Right ventricle myocardium inferior (tissue), 1 donor: ENCODE measurements around the gene FRAT2. TPM values are rescaled to one million over a fixed set of nuclear protein-coding genes. Genes with fewer than 3 reads are reported as not detected.

Experiments
- ATAC-seq: fragments of 200-7000 bp; cut with Tn5 transposase; one replicate; pipeline ENCODE4 v1.9.1; 2020; ENCODE audit warnings: mild to moderate bottlenecking, moderate library complexity
- DNase-seq: peaks from one replicate; pipeline ENCODE4 v3.0.0; 2021; ENCODE audit errors: missing footprints
- intact Hi-C: fragments of 100-400 bp; cut with DNase I; formaldehyde crosslinking; loops from one replicate; pipeline ENCODE4 v1.11.0; 2022
- long read RNA-seq: library from polyadenylated mRNA; unstranded; transcript quantifications from one replicate; pipeline ENCODE4 v2.0.0, GENCODE V29; 2021
- total RNA-seq: library from RNA; stranded (reverse); fragmentation: NEBNext Ultra II Directional; extraction: Animal tissue kit (Norgen Biotek cat#: 25700); gene quantifications from one replicate; pipeline ENCODE4 v1.2.1, GENCODE V29; 2021
- donor health status: DM: no; HTN: yes; CAD: no; lungs with severe emphysema.

The FRAT2 gene, protein sequence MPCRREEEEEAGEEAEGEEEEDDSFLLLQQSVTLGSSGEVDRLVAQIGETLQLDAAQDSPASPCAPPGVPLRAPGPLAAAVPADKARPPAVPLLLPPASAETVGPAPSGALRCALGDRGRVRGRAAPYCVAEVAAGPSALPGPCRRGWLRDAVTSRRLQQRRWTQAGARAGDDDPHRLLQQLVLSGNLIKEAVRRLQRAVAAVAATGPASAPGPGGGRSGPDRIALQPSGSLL
- total RNA-seq, result 9.1 TPM
- long read RNA-seq, transcript FRAT2-201 (1 exons, 2,213 nt), result major isoform, 22 of 22 reads
- long read RNA-seq, partial matches to known transcripts, result 0 of 22 reads
- long read RNA-seq, other reads (novel, unspliced or antisense), result 0 of 22 reads

DNA sequence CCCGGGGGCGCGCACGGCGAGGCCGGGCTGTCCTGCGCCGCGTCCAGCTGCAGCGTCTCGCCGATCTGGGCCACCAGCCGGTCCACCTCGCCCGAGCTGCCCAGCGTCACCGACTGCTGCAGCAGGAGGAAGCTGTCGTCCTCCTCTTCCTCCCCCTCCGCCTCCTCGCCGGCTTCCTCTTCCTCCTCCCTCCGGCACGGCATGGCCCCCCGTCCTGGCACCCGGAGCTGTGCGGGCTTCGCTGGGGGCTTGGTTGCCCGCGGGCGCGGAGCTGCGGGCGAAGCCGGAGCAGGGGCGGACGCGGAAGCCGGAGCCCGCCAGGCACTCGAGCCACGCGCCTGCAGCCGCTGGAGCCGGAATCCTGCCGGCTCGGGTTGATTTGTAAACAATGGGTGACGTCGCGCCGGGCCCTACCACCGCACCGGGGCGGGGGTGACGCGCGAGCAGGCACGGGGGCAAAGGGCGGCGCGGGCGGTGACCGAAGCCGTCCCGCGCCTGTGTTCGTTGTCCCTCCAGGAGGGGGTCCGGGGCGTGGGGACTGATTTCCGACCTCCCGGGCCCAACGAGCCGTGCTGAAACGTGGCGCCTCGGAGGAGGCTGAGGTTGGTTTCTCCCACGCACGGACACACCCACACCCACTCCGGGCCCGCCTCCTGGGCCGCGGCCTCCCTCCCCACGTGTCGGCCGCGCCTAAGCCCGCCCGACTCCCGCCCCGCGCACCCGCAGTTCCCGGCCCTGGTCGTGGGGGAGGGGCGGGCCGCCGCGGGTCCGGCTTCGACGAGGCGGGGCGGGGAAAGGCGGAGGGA lies at the start of gene FRAT2:
TSS of gene FRAT2 (minus strand) at position 360 of the 806 bp plus-strand sequence. CDS start at position 203, 157 bp downstream.
- DNase-seq (peak; percentile 97), ATAC-seq (peak; percentile 98)
- intact Hi-C loops, result loop anchor here (5.0 kb wide), 1 partner anchor 42 kb away; the partner anchor contains the start of gene ARHGAP19

DNA sequence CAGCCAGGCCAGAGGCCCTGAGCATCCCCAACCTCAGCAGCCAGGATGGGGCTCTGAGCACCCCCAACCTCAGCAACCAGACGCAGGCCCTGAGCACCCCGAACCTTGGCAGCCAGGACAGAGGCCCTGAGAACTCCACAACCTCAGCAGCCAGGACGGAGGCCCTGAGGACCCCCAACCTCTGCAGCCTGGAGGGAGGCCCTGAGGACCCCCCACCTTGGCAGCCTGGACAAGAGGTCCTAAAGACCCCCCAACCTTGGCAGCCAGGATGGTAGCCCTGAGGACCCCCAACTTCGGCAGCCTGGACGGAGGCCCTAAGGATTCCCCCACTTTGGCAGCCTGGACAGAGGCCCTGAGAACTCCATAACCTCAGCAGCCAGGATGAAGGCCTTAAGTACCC lies 49.6 kb upstream of the FRAT2 start:
- intact Hi-C loops, result no loop called here
- DNase-seq (no peak), ATAC-seq (no peak)

DNA sequence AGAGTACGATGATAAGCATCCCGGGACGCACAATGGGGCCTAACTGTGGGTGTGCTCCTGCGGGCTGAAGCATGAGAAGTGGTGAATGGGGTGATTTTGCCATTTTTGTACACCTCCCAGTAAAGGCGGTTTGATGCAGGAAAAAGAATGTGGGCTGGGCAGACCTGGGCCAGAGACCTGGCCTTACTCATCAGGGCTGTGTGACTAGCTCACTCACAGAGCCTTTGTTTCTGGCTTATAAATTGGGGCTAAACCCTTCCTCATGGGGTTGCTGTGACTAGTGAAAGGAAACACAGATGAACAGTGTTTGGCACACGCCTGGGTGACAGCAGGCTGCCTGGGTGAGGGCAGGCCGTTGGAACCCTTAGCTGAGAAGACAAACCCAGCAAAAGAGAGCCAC lies 48.6 kb upstream of the FRAT2 start:
- ATAC-seq, result no peak
- intact Hi-C loops, result no loop called here

DNA sequence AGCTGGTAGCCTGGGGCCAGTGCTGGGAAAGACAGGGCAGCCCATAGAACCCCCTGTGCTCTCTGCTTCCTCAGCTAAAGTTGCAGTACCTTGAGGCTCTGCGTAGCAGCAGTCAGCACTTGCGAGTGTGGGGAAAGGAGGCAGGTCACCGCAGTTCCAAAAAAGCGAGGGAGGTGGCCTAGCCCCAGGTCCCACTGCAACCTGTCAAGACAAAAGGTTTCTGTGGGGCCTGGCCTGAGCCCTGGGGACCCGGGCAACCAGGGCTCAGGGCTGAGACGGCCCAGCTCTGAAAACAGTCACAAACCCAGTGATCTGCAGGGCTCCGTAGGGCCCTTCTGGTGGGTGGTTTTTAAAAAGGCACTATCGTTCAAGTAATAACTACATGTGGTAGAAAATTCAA lies 47.1 kb upstream of the FRAT2 start:
- DNase-seq (no peak), ATAC-seq (no peak)
- intact Hi-C loops, result no loop called here

More for the DNA sequence above, 48.6 kb upstream of the FRAT2 start:
- DNase-seq, result no peak

DNA sequence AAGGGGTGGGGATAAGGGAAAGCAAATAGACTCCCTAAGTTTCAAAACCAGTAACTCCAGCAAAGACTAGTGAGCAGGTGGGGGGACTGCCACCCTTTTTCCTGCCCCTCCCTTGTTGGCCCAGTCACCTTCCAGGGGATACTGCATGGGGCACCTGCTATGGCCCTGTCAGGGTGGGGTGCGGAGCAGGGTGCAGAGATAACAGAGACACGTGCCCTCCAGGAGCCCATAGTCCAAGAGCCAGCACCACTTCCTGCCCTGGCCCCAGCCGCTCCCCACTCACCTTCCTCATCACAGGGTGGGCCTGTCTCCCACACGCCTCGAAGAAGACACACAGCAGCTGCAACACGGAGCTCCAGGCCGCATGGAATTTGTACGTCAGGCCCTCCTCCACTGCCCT lies 46.0 kb upstream of the FRAT2 start:
- no peak for ATAC-seq
- intact Hi-C loops, result no loop called here
- DNase-seq, result no peak

DNA sequence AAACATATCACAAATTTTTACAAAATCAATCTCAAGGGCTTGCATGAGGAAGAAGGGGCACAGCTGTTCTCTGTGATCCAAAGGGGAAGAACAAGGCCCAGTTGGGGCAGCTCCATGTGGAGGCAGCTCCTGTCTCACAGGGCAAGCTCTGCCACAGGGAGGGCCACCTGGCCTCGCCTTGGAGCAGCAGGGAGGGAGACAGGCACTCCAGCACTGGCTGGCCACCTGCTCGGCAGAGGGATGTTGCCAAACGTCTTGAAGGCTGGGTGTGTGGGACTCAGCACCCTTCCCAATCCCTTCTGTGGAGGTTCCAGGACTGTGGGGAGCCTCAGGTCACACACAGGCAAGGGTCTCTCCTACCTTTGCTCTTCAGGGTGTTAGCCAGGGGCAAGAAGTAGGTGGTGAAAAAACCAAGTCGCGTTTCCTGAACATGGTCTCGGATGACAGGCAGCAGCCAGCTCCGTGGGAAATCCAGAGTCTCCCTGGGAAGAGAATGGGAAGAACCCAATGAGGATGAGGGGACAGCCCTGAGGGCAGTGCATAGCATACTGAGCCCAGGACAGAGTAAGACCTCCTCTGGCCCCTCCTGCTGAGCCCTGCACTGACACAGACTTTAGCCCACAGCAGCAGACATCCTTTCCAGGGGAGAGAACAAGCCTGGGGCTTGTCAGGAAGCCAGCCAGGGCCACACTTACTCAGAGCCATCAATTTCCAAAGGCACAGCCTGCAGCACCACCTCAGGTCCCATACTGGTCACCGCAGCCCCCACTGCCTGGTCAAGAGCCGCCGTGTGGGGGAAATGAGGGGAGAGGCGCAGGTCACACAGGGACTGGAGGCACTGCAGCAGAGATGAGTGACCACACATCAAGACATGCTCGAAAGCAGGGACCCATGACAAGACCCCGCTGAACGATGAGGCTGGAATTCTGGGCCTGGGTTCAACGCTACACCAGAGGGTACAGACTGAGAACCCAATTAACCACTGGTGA lies 44.7 kb upstream of the FRAT2 start:
- DNase-seq, result no peak

DNA sequence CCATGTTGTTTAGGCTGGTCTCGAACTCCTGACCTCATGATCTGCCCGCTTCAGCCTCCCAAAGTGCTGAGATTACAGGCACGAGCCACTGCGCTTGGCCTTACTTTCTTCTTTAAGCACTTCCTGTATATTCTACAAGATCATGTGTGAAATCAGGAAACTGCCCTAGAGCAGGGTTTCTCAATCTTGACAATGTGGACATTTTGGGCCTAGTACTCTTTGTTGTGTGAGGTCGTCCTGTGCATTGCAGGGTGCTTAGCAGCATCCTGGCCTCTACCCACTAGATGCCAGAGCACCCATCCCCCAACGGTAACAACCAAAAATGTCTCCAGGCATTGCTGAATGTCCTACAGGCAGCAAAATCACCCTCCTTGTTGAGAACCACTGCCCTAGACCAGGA lies 41.9 kb upstream of the FRAT2 start:
- ATAC-seq, result no peak
- intact Hi-C loops, result no loop called here
- DNase-seq, result no peak

More for the DNA sequence above, 44.7 kb upstream of the FRAT2 start:
- ATAC-seq, result no peak
- intact Hi-C loops, result no loop called here

DNA sequence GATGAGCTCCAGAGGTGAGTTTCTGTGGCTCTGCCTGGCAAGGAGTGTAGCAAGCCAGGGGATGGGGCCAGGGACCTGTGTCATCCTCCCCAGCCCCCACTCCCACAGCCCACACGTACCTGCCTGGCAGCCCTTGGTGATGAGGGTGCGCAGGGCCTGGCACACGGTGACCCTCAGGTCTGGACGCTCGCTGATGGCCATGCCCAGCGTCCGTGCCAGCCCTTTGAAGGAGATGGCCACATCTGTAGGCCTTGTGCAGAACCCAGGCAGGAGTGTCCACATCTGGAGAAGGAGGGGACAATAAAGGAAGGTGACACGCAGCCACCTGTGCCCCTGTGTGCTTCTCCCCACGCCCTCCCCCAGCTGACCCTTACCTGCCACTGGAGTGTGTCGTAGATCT lies 38.9 kb upstream of the FRAT2 start:
- ATAC-seq (no peak), DNase-seq (no peak)
- intact Hi-C loops, result no loop called here

DNA sequence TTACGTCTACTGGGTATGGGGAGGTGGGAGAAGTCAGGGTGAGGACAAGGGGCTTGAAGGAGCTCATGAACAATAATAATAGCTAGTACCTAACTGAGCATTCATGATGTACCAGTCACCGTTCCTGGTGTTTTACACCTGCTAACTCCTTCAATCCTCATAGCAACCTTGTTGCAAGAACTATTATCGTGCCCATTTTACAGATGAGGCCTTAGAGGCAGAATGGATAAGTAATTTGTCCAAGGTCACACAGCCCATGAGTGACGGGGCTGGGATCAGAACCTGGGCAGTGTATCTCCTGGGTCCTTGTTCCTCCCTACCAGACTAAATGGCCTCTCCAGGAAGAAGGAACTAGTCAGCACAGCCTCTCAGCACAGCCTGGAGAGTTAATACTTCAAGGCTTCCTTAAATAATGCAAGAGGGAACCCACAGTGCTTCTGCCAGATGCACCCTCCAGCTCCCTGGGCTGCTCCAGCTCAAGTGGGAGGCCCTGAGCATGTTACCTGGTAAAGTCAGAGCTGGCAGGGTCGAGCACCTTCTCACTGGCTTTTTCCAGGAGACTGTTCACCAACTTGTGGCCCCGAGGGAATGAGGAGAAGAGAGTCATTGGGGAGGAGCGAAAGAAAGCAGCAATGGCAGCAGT lies 37.8 kb upstream of the FRAT2 start:
- no peak for ATAC-seq
- intact Hi-C loops, result no loop called here
- no peak for DNase-seq

DNA sequence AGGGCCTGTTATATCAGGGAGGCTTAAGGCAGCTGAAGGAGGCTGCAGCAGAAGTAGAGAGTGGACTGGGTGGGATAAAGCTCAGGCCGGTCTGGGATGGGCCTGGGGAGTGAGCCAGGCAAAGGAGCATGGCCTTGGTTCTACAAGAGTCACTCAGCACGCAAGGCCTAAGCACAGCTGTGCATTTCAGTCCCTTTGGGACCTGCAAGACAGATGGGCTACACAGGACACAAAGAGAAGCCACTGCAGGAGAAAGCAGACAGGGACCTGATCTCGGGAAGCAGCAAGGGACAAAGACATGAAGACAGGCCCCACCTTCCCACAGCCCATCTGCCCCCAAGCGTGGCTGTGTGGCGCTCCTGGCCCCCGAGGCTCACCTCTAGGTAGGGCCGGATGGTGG lies 37.2 kb upstream of the FRAT2 start:
- no peak for DNase-seq
- ATAC-seq, result no peak
- intact Hi-C loops, result no loop called here

DNA sequence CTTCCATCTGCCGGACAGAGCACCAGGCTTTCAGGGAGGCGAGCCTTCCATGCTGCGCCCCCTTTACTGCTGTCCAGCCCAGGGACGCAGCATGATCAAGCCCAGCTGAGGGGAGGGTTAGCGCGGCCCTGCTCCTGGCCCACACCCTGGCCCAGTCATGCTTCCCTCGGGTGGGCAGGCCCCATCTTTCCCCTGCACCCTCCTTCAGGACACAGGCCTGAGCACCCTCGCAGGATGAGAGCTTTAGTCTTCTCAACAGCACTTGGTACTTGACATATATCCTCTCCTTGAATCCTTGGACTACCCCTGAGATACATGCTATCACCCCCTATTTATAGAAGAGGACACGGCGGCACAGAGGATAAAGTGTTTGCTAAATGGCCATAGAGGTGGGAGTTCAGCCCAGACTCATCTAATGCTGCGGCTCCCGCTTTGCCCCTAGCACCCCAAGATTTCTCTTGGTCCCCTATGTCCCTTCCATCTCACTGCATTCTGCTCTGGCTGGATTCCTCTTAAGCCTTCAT lies 32.7 kb upstream of the FRAT2 start:
- no peak for ATAC-seq

DNA sequence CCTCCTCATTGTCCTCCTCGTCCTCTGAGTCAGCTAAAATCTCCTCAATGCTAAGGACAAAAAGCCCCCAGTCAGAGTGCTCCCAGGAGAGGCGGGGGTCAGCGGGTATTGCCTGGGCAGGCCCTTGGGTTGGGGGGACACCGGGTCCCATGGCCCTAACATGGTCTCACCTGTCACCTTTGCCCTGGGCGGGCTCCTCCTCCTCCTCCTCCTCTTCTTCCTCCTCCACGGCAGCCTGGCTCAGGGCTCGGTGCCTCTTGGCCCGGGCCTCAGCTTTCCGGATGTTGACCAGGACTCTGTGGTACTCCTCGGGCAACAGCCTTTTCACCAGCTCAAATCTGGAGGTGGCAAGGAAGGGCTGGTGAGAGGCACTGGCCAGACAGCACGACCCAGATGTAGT lies 32.0 kb upstream of the FRAT2 start:
- ATAC-seq, result no peak
- intact Hi-C loops, result no loop called here
- DNase-seq, result no peak

More for the DNA sequence above, 32.7 kb upstream of the FRAT2 start:
- DNase-seq, result no peak
- intact Hi-C loops, result no loop called here

DNA sequence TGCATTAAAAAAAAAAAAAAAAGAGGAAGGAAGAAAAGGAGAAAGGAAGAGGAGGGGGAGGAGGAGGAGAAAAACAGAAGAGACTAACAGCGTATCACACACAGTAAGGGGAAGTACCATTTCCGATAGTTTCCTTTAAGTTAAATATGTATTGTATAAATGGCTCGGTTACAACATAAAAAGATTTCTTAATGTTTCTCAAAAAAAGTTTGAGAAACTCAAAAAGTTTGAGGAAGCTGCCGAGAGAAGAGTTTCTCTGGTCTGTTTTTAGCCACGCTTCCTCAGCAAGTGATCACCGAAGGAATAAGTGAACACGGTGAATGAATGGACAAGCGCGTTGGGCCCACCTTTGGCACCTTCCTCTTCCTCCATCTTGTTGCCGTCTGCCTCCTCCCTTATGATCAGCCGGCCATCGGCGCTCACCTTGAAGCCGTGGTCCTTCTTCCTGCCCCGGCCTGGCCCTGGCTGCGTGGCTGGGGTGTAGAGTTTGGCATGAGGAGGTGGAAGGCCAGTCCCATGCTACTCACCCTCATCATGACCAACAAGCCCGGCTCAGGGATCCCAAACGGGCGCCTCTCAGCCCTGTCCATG lies 31.3 kb upstream of the FRAT2 start:
- ATAC-seq (peak; percentile 66), DNase-seq (peak; percentile 72)
- intact Hi-C loops, result no loop called here

DNA sequence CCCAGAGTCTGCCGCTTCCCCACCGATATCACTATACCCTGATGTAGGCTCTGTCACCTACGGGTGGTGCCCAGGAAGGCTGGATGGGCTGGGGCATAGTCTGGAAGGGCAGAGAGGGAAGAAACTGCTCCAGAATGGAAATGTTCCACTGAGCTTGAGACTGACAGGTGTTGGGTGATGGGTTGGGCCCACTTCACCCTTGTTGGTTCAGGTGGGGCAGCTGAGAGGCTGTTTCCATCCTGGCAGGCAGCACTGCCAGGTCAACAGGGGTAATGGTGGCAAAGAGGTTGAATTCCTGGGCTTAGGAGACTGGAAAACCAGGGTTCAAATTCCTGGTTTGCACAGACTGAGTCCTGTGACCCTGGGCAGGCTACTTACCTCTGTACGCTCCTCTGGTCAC lies 28.5 kb upstream of the FRAT2 start:
- DNase-seq (no peak), ATAC-seq (no peak)
- intact Hi-C loops, result no loop called here

DNA sequence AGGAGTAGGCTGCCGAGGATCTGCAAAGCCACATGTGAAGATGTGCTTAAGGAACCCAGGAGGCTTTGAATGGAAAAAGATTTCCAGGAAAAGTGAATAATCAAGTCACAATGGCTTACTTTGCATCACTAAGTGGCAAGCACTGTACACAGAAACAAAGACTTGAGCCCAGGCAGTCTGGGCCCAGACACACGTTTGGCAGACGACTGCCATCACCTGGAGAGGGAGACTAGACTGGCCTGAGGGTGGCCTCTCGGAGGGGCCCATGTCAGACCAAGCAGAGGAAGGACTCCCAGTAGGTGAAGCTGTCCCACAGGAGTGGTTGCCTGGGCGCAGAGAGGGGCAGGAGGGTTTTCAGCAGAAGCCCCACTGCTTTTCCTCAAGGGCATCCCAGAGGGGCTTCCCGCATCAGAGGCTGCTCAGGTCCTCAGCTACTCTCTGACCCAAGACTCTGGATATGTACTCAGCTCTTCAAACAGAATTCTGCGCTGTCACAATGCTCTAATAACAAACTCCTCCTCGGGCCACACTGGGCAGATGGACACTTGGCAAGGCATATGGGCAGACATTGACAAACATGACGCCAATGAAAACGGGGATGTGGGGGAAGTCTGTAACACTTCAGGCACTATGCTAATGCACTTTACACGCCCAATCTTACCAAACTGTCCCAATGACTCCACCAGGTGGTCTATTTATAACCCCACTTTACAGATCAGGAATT lies 27.9 kb upstream of the FRAT2 start:
- intact Hi-C loops, result no loop called here
- ATAC-seq (no peak), DNase-seq (no peak)

DNA sequence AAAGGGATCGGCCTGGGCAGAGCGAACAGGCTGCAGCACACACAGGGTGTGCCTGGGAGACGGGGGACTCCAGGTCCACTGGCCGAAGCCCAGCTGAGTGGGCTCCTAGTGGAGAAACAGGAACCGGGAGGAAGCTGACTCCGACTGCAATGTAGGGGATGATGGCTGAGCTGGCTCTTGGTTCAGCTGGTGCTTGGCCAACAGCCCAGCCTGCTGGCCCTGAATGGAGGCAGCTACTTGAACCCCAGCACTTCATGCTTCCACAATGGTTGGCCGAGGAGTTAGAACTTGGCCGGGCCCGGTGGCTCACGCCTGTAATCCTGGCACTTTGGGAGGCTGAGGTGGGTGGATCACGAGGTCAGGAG lies 27.0 kb upstream of the FRAT2 start:
- DNase-seq, result no peak
- intact Hi-C loops, result no loop called here
- no peak for ATAC-seq
